Daoy (cell line): ENCODE measurements around the gene RCSD1. TPM values are rescaled to one million over a fixed set of nuclear protein-coding genes. Genes with fewer than 3 reads are reported as not detected.

ENCODE experiments used
- DNase-seq: peaks from one replicate; pipeline ENCODE4 v3.0.0-alpha.2; 2015; ENCODE audit warnings: low read depth
- total RNA-seq: library from RNA; depleted of rRNA; stranded (reverse); fragments of >200 nt; shearing (Covaris generic); gene quantifications from 2 replicates; pipeline ENCODE4 v1.2.3, GENCODE V29; 2014

Gene RCSD1
- total RNA-seq, 1 experiment from 2014 or later, result 0.23 TPM

DNA sequence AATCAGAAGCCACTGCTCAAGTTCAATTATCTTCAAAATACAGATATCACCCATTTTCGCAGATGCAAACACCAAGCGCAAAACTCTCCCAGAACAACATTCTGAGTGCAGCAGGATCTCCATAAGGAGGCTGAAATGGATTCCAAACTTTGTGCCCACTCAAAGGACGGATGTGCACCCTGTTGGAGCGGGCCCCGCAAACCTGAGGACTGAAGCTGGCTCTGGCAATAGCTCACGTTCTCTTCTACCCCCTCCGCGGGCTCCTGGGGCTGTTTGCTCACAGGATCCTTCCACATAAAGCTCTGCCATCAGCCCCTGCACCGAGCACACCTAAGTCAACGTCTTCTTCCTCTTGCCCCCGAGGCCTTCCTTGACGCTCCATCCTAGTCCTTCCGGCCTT is 11.7 kb upstream of the RCSD1 start:
- no peak for DNase-seq

DNA sequence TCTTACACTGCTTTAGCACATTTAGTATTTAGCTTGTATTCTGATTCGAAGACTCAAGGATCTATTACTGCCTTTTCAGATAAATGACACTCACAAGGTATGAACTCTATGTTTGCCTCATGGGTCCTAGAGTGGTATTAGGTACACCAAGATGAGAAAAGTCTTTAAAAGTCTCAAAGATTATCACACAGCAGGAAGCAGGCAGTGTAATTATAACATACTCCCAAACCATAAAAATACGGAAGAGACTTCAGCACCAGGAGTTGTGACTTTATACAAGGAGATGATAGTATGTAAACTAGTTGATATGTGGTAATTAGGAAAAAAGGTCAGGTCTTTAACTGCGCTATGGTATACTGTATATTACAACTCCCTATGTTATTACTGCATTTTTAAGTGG is 11.2 kb upstream of the RCSD1 start:
- no peak for DNase-seq

DNA sequence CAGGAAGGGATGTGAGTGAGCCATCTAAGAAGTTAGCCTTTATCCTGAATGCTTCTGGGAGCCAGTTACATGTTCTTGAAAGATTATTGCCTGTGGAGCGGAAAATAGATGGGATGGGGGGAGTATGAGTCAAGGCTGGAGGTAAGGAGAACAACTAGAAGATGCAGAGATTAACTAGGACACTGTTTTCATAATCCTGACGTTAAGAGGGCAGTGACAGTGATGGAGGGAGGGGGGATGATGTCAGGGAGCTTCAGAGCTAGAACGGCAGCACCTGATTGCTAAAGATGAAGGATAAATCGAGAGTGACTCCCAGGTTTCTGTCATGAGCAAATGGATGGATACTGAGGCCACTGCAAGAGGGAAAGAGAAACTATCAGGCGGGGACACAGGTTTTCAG is 10.0 kb upstream of the RCSD1 start:
- DNase-seq, result no peak

DNA sequence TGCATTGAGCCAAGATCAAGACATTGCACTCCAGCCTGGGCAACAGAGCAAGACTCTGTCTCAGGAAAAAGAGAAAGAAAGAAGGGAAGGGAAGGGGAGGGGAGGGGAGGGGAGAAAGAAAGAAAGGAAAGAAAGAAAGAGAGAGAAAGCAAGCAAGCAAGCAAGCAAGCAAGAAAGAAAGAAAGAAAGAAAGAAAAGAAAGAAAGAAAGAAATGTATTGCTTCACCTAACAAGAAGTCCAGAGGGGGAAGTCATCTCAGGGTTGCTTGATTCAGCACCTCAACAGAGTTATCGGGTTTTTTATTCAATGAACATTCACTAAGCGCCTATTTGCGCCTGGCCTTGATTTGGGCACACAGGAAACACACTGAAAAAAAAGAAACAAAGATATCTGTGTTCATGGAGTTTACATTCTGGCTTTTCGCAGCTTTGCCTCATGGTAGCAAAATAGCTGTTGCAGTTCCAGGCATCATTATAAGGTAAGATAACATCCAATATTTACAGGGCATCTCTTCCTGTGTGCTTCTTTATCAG is 8.2 kb upstream of the RCSD1 start:
- DNase-seq, result no peak

DNA sequence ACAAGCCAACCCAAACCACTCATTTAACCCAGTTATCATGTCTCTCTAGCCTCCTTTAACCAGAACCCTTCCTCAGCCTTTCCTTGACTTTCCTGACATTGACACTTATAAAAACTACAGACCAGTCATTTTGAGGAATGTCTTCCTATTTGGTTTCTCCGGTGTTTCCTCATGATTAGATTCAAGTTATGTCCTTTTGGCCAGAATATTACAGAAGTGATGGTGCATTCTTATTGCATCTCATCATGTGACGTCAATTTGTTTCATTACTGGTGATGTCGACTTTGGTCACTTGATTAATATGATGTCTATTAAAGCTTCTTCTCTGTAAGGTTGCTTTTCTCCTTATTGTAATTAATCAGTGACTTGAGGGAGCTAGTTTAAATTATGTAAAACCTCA is 6.1 kb upstream of the RCSD1 start:
- no peak for DNase-seq

DNA sequence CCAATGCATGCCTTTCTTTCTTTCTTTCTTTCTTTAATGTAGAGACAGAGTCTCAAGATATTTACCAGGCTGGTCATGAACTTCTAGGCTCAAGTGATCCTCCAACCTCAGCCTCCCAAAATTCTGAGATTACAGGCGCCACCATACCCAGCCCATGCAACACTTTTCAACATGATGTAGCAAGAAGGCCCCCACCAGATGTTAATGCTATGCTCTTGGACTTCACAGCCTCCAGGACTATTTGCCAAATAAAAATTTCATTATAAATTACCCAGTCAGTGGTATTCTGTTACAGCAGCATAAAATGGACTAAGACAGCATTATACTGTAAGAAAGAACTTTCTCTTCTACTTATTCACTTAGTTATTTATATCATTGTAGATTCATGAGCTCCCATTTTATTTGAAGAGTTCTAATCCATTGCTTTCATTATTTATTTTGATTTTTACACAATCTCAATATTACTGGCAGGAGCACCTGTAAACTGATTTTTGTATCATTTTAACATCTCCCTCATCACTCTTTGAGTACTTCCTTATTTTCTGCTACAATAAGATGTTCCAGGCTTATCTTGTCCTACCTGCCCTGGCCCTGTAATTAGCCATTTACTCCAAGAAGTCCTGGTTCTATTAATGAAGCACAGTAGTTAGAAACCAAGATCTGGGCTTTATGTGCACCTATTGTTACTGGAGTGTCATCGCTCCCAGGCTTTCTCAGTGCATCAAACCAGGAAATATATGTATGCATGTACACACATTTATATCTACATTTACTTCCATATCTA is 4.8 kb upstream of the RCSD1 start:
- no peak for DNase-seq

DNA sequence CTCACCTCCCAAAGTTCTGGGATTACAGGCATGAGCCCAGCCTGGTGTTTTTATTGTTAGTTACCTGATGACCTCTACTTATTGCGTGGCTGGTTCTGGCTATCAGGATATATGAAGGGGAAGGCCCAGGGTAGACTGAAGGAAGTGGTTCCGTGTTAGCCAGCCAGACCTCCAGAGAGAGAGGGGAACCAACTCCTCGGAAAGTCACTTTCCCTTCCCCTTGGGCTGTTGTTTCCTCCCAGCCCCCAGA is 2.5 kb upstream of the RCSD1 start:
- DNase-seq, result no peak

DNA sequence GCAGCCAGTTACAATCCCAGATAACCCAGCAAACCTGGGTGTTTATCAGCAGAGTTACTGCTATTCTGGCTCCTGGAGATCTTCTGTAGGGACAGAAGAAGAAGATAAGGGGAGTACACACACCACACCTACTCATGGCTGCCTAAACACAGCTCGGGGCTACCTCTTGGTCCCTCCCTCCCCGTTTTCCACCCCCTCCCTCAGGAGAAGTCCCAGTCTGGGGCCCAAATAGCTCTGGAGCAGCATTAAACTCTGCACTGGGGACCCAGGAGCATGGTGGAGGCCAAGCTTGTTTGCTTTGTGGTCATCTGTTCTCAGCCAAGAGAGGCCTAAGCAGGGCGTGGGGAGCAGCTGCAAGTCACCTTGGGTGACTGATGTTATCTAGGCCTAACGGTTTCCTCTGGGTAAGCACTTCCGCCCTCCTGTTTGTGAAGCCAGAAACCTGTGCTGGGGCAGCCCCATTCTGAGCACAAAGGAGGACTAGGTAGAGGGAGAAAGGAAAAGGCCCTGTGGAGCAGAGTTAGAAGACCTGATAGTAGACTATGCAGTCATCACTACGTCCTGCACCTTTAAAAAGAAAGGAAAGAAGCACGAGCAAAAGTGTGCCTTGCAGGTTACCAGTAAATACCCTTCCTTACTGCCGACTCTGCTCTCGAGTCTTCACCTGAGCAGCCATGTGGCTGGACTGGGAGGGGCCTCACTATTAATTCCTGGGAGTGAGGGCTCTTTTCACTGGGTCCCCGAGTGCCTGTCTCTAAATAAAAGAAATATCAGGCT is 2.0 kb upstream of the RCSD1 start:
- DNase-seq, result peak; percentile 67

DNA sequence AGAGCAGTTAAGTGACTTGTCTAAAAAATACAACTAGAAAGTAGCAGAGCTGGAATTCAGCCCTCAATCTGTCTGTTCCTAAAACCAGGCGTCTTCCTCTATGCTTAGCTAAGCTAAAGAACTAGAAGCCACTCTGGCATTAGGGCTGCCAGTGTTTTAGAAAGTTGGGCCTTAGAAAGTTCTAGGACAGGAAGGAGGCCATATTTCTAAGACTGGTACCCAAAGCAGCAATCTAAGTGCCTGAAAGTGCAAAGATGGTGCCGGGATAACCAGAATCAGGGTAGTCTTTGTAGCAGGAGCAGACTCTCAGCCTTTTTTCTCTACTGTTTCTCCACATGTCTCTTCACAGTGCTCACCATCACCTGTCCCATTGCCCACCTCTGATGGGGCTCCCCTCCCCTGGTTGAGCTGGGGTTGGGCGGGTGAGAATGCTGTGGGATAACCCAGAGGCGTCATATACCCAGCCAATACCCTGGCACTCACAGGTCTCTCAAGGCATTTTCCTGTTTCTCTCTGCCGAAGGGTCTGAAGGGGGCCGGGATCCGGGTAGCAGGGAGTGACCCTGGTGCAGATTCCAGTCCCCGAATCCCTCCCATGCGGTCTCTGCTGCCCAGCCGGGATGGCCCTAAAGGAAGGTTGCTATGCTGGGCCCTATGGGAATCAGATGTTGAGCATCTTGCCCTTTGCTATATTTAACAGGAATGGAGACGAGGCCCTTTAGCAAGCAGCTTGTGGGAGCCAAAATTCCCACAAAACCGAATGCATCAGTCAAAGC is 1.1 kb upstream of the RCSD1 start:
- no peak for DNase-seq

DNA sequence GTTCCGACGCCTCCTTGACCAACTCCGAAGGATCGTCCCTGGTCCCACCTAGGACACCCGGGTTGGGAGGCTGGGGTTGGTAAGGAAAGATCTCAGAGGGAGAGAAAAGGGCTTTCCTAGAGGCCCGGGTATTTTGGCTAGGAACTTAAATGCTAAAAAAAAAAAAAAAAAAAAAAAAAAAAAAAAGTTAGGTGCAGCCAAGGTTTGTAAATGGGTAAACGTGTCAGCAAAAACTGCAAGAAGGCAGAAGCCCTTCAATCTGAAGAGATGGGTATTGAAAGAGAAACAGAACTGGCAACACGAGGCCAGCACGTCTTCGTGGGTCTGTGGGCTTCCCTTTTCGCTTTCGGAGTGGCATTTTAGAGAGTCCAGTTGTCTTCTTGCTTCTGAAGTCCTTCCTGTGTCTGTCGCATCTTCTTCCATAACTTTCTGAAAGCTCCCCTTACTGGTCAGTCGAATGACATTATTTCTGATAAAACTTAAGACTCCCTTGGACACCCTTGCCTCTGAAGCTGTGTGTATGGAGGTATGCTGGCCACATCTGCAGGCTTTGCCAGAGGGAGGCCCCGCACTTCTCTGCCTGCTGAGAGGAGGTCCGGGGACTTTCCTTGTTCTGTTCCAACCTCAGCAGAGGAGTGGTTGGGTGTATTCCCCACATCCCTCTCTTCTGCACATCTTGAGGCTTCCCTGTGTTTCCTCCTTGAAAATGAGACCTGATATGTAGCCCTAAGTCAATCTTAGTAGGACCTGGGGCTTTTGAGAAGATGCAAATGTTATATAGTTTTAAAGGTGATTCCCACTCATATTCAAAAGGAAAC is 745 bp downstream of the RCSD1 start:
- DNase-seq, result no peak

DNA sequence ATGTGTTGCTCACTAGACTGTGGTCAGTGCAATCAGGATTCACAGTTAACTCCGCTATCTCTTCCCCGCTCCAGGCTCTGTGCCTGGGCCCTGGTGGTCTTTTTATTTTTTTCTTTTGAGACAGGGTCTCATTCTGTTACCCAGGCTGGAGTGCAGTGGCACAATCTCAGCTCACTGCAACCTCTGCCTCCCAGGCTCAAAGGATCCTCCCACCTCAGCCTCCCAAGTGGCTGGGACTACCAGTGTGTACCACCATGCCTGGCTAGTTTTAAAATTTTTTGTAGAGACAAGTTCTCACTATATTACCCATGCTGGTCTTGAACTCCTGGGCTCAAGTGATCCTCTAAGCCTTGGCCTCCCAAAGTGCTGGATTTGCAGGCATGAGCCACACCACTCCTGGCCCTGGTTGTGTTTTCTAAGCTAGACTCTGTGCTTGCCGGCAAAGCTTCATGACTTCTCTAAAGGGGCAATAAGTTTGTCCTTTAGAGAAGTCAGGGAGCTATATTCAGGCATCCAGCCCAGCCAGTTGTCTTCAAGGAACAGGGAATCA is 1.4 kb downstream of the RCSD1 start:
- DNase-seq, result no peak

DNA sequence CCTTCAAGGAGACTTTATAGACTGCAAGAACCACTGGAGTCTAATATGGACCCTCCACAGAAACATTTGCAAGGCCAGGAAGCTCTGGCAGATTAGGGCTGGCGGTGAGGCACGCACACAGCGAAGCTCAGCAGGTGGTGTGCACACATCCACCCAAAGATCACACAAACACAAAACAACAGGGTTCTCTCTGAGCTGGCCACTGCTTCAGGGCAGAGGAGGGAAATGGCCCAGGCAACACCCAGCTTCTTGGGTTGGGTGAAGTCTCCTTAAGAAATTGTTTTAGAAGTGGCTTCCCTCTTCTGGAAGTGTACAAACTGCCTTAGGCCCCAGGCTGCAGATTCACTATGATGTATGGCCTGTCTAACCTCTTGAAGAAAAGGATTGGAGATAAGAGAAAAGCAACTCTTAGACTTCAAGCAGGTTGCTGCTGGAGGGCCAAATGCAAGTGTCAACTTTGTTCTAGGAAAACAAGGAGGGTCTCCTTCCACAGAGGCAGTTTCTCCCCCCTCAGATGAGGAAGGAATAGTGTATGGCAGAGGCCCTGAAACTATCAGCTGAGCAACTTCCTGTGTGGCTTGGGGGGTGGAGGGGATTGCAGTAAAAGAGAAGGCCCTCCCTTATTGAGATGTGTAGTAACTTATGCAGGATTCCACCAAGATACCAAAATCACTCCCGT is 2.0 kb downstream of the RCSD1 start:
- DNase-seq, result no peak

DNA sequence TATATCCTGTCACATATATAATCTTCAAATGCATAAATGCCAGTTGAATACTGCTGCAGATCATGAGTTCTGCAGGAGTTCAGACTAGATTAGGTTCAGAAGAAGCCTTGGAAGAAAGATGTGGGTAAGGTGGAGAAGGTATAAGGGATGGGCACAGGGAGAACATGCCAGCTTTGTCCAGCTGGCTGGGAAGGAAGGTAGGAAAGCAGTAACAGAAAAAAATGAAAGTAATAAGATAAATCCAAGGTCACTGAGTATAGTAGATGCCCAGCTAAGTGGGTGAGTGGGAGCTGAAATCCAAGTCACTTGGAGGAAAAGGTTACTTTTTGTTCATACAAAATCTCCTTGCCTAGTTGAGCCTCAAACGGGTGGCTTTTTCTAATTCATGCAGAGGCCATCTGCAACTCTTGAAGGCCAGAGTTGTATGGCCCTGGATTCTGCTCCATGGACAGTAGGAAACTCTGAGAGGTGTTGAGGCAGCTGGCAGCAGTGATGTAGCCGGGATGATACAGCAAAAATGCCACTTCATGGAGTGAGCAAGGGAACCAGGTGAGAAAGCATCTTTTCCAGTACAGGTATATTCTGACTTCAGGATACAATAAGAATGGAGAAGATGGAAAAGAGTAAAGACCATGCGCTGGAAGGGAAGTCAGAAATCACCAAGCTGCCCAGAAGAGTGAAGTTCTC is 3.4 kb downstream of the RCSD1 start:
- DNase-seq, result no peak

DNA sequence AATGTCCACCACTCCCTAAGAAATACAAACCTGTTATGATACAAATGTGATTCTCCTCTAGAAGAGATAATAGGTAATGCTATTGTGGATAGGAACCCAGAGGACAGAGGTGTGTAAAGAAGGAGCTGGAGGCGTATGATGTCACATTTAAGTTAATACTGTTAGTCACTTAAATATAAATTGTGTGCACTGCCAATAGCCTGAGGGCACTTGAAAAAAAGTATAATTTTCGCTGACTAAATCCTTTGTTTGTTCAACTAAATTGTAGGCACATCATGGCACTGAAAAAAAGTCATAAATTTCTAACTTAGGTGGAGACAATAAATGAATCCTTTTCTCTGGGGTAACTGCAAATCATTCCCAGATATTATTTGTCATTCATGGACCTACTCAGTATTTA is 4.4 kb downstream of the RCSD1 start:
- DNase-seq, result no peak

DNA sequence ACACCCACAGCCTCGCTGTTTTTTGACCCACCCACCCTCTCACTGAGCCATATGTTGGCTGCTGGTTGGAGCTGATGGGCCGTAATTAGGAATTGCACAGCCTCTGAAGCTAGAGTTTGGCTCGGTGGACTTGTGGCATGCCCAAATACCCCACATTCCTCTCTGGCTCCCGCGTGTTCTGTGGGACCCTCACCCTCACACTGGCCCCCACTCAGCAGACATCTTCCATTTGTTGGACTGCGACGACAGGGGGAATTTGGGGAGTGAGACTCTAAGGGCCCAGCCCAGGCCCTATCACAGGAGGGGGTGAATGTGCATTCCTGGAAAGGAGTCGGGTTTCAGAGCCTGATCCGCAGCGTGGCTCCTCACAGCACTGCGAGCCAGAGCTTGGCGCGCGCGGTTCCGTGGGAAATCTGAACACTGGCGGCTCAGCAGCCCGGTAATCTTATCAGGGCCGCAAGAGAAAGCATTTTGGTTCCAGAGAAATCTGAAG is 5.2 kb downstream of the RCSD1 start:
- no peak for DNase-seq

DNA sequence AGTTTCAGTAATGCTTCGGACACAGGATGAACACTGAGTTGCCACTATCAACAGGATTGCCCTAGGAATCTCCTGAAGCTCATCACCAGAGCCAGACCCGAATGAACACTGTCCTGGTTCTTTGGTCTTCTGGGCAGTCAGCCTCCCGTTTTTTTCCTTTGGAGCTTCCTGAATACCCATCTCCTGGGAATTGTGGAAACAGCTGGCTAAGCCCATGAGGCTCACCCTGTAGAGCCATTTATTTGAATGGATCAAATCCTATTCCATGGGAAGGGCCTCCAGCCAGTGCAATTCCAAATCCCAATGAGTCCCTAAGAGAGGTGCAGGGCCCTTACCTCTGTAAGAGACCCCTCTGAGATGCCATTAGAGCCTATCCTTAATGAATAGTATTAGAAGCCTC is 5.9 kb downstream of the RCSD1 start:
- DNase-seq, result no peak

DNA sequence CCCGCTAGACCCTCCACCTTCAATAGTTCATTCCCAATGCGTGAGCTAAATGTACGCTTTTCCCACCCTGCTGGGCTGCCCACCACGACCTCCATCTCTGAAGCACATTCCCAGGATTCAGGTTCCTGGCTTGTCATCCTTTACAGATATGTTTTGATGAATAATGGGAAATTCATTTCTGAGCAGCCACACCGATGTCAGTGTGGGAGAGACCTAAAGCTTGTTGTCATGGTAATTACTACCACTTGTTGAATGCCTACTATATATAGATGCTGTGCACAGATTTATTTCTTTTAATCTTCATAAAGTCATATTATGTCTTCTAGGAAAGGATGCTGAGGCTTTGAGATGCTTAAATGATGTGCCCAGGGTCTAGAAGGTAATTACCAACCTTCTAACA is 8.0 kb downstream of the RCSD1 start:
- DNase-seq, result no peak

DNA sequence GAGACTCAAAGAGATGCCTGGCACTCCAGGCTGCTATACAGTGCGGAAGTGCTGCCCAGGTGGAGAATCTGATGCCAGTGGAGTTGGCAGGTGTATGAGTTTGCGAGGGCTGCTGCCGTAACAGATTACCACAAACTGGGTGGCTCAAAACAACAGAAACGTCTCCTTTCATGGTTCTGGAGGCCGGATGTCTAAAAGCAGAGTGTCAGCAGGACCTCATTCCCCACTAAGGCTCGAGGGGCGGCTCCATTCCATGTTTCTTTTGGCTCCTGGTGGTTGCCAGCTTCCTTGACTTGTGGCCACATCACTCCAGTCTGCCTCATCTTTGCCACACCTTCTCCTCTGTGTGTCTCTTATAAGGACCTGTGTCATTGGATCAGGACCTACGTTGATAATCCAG is 10.0 kb downstream of the RCSD1 start:
- no peak for DNase-seq

DNA sequence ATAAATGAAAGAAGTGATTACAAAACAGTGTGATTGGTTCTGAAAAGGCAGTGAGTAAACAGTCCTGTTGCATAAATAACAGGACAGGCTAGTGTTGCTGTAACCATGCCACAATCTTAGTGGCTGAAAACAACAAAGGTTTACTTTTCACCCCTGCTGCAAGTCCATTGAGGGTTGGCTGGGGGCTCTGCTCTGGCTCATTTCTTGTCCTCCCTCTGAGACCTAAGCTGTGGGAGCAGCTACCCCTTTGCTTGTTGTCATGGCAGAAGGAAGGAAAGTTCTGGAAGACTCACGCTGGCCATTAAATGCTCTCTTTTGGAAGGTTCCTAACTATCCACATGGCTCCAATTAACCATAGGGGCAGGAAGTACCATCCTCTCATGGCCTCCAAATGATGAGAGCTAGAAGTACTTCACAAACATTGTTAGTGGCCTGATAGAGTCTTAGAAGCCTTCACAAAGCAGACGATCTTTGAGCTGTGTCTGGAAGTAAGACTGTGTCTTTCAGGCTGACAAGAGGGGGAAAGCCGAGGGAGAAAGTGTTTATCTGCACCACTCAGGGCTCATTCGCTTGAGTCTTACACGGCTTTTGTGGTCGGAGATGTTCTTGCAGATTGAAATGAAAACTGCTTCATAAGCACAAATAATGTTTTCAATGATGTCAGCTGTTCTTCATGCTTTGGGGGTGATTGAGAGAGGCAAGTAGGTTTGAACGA is 11.9 kb downstream of the RCSD1 start:
- DNase-seq, result no peak

DNA sequence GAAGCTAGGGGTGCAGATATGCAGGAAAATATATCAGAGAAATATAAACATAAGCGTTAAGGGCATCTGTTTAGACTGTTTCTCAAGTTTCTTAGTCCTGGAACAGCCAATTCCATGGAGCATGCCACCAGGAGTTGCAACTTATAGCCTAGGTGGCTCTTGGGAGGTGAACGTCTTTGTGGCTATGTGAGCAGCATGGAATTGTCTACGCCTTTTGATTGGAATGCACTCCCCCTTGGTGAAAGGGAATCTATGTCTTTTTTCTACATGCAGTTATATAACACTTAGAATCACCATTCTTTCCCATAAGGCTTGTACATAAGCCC is 12.4 kb downstream of the RCSD1 start:
- DNase-seq, result no peak
